Muscle of arm (tissue), 12 donors: ENCODE results near the gene CNTN4. TPM values are rescaled to one million over a fixed set of nuclear protein-coding genes. Genes with fewer than 3 reads are reported as not detected.
"Not testable (repeated sequence)": the region's sequence is repeated elsewhere in the genome, so short reads cannot be mapped to it uniquely, and the experiment has no call there.

Experiments used
- DNase-seq: peaks from one replicate; pipeline ENCODE4 v3.0.0-alpha.2; 2013
- polyA plus RNA-seq, 12 donors: library from polyadenylated mRNA; unstranded; fragments of 120-200 nt; gene quantifications; one replicate each; pipeline ENCODE4 v1.2.1, GENCODE V29; 2013; ENCODE audit not compliant: insufficient read length in 12 of 12

Gene CNTN4
- polyA plus RNA-seq, 12 donors: 5.9 to 32.9 (median 7.9) TPM; not detected in 1

GRCh38 chr3:2511356-2511755 lies 412.7 kb downstream of the CNTN4 start:
- no peak for DNase-seq

- peak; percentile 28 for DNase-seq
Observed at GRCh38 chr3:2512881-2513280, 414.2 kb downstream of the CNTN4 start.

- no peak for DNase-seq
Observed at GRCh38 chr3:2513986-2514385, 415.3 kb downstream of the CNTN4 start.

- no peak for DNase-seq
Observed at GRCh38 chr3:2516762-2517441, 418.2 kb downstream of the CNTN4 start.

- no peak for DNase-seq
Observed at GRCh38 chr3:2517500-2518172, 419.0 kb downstream of the CNTN4 start.

- no peak for DNase-seq
Observed at GRCh38 chr3:2523281-2523836, 424.7 kb downstream of the CNTN4 start.

GRCh38 chr3:2525968-2526367 lies 427.3 kb downstream of the CNTN4 start:
- no peak for DNase-seq

- no peak for DNase-seq
Observed at GRCh38 chr3:2526926-2527325, 428.3 kb downstream of the CNTN4 start.

- not testable (repeated sequence) for DNase-seq
Observed at GRCh38 chr3:2527328-2527727, 428.7 kb downstream of the CNTN4 start.

- DNase-seq: not testable (repeated sequence)
Observed at GRCh38 chr3:2534767-2535166, 436.1 kb downstream of the CNTN4 start.

- DNase-seq: no peak
Observed at GRCh38 chr3:2535206-2535605, 436.5 kb downstream of the CNTN4 start.

- no peak for DNase-seq
Observed at GRCh38 chr3:2536575-2536974, 437.9 kb downstream of the CNTN4 start.

- DNase-seq: no peak
Observed at GRCh38 chr3:2540115-2540514, 441.4 kb downstream of the CNTN4 start.

- DNase-seq: no peak
Observed at GRCh38 chr3:2543247-2543646, 444.6 kb downstream of the CNTN4 start.

GRCh38 chr3:2544212-2544611 lies 445.5 kb downstream of the CNTN4 start:
- no peak for DNase-seq

- DNase-seq: no peak
Observed at GRCh38 chr3:2544718-2545117, 446.1 kb downstream of the CNTN4 start.

GRCh38 chr3:2547049-2547448 lies 448.4 kb downstream of the CNTN4 start:
- no peak for DNase-seq

GRCh38 chr3:2554656-2555055 lies 456.0 kb downstream of the CNTN4 start:
- DNase-seq: peak; percentile 49

- no peak for DNase-seq
Observed at GRCh38 chr3:2558796-2559195, 460.1 kb downstream of the CNTN4 start.

GRCh38 chr3:2567451-2567850 lies 468.8 kb downstream of the CNTN4 start:
- peak; percentile 60 for DNase-seq

- peak; percentile 73 for DNase-seq
Observed at GRCh38 chr3:2568156-2568555, 469.5 kb downstream of the CNTN4 start.

GRCh38 chr3:2568929-2569328 lies 470.3 kb downstream of the CNTN4 start:
- no peak for DNase-seq

GRCh38 chr3:2577571-2577970 lies 478.9 kb downstream of the CNTN4 start:
- DNase-seq: no peak
